GM13976 (cell line): ENCODE results near the gene WDFY4.
A peak's percentile ranks its signal among the peaks of the same experiment; 100 is the strongest.

ENCODE experiments used
- DNase-seq: peaks from one replicate; pipeline ENCODE4 v3.0.0; 2012; ENCODE audit warnings: low spot score
- CTCF ChIP-seq: IDR thresholded peaks from 2 replicates; pipeline ENCODE4 v1.5.1; 2012; ENCODE audit warnings: borderline replicate concordance, mild to moderate bottlenecking; ENCODE audit not compliant: insufficient read depth; ENCODE audit errors: extremely low read depth, missing control alignments, control extremely low read depth
- in situ Hi-C: fragments of 300-500 bp; cut with MboI; formaldehyde crosslinking; loops from one replicate; pipeline ENCODE4 v1.12.0; 2022; ENCODE audit warnings: low sequenced_read_pairs, mixed read lengths, inconsistent platforms; ENCODE audit not compliant: unreplicated experiment

WDFY4 gene

GRCh38 chr10:48739170-48739569 lies 54.5 kb downstream of the WDFY4 start:
- DNase-seq, result no peak
- in situ Hi-C loops, result no loop called here
- TF ChIP-seq CTCF, result no peak

GRCh38 chr10:48740015-48740707 lies 55.5 kb downstream of the WDFY4 start:
- no peak for TF ChIP-seq CTCF
- in situ Hi-C loops, result no loop called here

GRCh38 chr10:48740988-48741387 lies 56.3 kb downstream of the WDFY4 start:
- no peak for DNase-seq
- in situ Hi-C loops, result no loop called here
- TF ChIP-seq CTCF, result no peak

More at GRCh38 chr10:48740015-48740707, 55.5 kb downstream of the WDFY4 start:
- DNase-seq, result no peak

GRCh38 chr10:48742891-48743860 lies 58.5 kb downstream of the WDFY4 start:
- DNase-seq, result peak; percentile 43
- TF ChIP-seq CTCF, result no peak
- in situ Hi-C loops, result no loop called here

- in situ Hi-C loops, result no loop called here
- TF ChIP-seq CTCF, result no peak
- DNase-seq, result peak; percentile 44
Observed at GRCh38 chr10:48744587-48744986, 59.9 kb downstream of the WDFY4 start.

- no peak for DNase-seq
- TF ChIP-seq CTCF, result no peak
- in situ Hi-C loops, result no loop called here
Observed at GRCh38 chr10:48745662-48746245, 61.1 kb downstream of the WDFY4 start.
